Activated CD4-positive, alpha-beta T cell treated with anti-CD3 and anti-CD28 coated beads for 48 hours (primary cell): Measurements from ENCODE around the gene CAT.

Source experiments
- DNase-seq: peaks from one replicate; pipeline ENCODE4 v3.0.0-alpha.2; 2020

The CAT gene

GRCh38 chr11:34499719-34500500 lies 61.2 kb downstream of the CAT start:
- DNase-seq, result no peak

- DNase-seq, result no peak
These were observed 62.8 kb downstream of the CAT start for GRCh38 chr11:34501500-34501899.

DNA sequence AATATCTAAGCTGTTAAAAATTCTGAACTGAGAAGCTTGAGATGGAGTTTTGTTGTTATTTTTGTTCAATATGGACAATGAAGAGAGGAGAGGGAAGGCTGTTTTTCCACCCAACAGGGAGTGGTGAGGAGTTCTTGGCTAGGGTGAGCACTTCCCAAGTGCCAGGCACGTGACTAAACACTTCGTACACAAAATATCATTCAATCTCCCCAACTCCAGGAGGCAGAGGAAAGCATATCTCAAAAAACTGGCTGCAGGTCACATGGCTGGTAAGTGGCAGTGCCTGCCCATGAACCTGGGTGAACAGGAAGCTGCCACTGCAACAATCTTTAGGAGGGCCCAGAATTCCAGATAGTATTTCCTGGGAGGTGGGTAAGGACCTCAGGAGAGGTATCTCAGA lies 63.2 kb downstream of the CAT start:
- no peak for DNase-seq

- DNase-seq, result no peak
These were observed 64.2 kb downstream of the CAT start for GRCh38 chr11:34502949-34503348.

DNA sequence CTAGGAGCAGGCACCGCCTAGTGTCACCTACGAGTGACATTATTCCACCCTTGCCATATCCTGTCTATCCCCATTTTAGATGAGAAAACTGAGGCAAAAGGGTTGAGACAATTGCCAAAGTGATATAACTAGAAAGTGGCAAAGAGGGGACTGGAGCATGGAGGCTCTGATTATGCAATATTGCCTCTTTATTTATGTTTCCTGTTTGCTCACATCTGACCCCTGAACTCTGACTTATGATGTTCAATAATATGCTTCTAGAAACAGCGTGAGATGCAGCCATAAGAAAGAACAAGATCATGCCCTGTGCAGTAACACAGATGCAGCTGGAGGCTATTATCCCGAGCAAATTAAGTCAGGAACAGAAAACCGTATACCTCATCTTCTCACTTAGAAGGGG lies 67.1 kb downstream of the CAT start:
- no peak for DNase-seq

- no peak for DNase-seq
These were observed 68.4 kb downstream of the CAT start for GRCh38 chr11:34507156-34507555.

GRCh38 chr11:34507610-34508009 lies 68.9 kb downstream of the CAT start:
- no peak for DNase-seq

- DNase-seq, result no peak
These were observed 69.8 kb downstream of the CAT start for GRCh38 chr11:34508524-34508923.

DNA sequence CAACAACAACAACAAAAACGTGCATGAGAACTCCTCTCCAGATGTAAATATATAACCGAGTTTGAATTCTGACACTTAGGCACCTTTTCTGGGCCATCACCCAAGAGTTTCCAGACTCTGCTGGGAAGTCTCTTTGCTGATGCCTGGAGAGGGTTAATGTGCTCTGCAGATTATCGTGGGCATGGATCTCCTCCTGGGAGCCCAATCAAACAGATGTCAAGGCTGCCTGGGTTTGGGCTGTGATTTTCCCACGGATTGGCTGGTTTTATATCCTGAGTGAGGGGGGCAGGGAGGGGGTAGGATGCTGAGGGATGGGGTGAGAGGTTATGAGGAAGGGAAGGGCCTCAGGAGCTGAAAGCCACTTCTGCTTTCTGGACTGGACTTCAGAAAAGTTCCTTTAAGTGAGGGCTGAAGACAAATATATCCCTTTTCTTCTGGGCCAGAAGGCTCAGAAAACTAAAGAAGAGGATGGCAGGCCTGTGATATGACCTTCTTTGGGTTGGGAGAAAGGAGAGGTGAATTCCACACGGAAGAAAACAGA lies 70.7 kb downstream of the CAT start:
- no peak for DNase-seq

DNA sequence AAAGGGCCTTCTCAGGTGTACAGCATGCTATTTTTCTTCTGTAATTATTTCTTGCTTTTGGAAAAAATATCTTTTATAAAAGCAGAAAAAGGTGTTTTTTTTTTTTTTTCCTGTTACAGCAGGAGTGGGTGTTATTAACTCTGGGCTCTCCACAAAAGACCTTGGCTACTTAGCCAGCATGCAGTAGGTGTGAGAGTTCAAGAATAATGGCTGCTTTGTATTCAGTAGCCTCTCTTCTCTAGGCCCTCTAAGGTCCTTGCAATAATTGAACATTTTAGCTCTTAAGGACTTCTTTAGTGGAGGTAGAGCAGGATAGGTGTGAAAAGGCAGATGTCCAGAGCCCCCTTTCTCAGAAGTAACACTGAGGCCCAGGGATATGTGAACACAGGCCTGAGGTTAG lies 71.5 kb downstream of the CAT start:
- DNase-seq, result no peak

GRCh38 chr11:34510673-34511072 lies 71.9 kb downstream of the CAT start:
- DNase-seq, result no peak

DNA sequence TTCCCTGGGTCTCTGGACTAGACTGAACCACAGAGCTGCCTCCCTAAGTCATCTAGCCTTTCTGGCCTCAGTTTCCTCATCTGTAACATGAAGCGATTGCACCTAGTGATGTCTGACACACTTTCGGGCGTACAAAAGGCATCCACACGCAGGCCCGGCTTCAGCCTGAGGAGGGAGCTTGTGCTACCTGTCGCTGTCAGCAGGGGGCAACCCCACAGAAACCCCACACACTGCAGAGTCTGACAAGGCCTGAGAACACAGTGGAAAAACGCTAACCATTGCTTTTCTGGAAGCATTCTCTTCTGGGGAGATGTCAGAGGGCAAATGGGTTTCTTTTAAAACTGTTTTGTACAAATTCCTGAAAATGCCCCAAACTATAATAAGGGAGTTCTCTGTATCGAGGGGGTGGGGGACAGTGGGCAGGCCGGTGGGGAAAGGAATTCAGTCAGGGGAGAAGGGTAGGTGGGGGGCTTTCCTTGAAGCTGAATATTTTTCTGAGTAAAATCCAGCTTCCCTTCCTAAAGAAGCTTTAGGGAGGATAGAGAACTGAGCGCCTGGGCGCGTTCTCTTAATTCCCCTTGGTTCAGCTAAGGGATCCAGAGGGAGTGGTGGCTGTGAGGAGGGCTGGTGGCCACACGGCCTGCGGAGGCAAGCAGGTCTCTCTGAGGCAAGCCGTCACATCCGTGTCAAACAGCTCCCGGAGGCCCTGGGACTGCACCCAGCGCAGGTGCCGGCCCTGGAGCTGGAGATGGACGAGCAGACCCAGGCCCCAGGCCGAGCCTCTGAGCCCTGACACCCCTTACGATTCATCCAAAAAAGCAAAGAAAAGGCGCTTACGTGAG lies 74.3 kb downstream of the CAT start:
- DNase-seq, result peak; percentile 74

GRCh38 chr11:34513682-34514449 lies 75.1 kb downstream of the CAT start, which contains the start of gene ELF5:
TSS of gene ELF5 (minus strand) at chr11:34513794. CDS start at chr11:34505749, 8,045 bp downstream.
- no peak for DNase-seq

- DNase-seq, result no peak
These were observed 75.9 kb downstream of the CAT start for GRCh38 chr11:34514597-34514996.

- DNase-seq, result no peak
These were observed 77.7 kb downstream of the CAT start for GRCh38 chr11:34516247-34517040.

GRCh38 chr11:34519595-34520235 lies 81.0 kb downstream of the CAT start:
- DNase-seq, result no peak

GRCh38 chr11:34521265-34521664 lies 82.5 kb downstream of the CAT start:
- DNase-seq, result no peak
